BE2C (cell line): ENCODE measurements around the gene PATZ1.

Source experiments
- DNase-seq: peaks from one replicate; pipeline ENCODE4 v3.0.0-alpha.2; 2020
- H3K27me3 ChIP-seq: fragments of 250-450 bp; sonication (Bioruptor Pico); 2 replicates; pipeline ENCODE4 v1.5.1; 2020; ENCODE audit warnings: mild to moderate bottlenecking
- H3K36me3 ChIP-seq: fragments of 250-450 bp; sonication (Bioruptor Pico); 2 replicates; pipeline ENCODE4 v1.5.1; 2020; ENCODE audit warnings: mild to moderate bottlenecking
- H3K4me1 ChIP-seq: fragments of 250-450 bp; sonication (Bioruptor Pico); 2 replicates; pipeline ENCODE4 v1.5.1; 2020
- H3K4me3 ChIP-seq: 2 replicates; pipeline ENCODE4 v1.5.1; 2011; ENCODE audit warnings: low read depth, low read length
- H3K9me3 ChIP-seq: fragments of 250-450 bp; sonication (Bioruptor Pico); 2 replicates; pipeline ENCODE4 v1.5.1; 2020
- CTCF ChIP-seq: IDR thresholded peaks from 2 replicates; pipeline ENCODE4 v1.5.1; 2012; ENCODE audit warnings: mild to moderate bottlenecking, low read depth, low read length

The PATZ1 gene

GRCh38 chr22:31305194-31305593 is 41.0 kb downstream of the PATZ1 start:
- TF ChIP-seq CTCF: no peak

GRCh38 chr22:31302537-31302936 is 43.6 kb downstream of the PATZ1 start:
- Histone ChIP-seq H3K4me3 (no peak overlapping the region), H3K4me1 (no peaks in the 10 kb centered on the region), H3K27me3 (peaks cover 2% of the 10 kb centered on the region; the same call in 1 of the 2 replicates), H3K9me3 (no peaks in the 10 kb centered on the region), H3K36me3 (no peaks in the 10 kb centered on the region)
- no peak for DNase-seq
- TF ChIP-seq CTCF: no peak

More at GRCh38 chr22:31305194-31305593, 41.0 kb downstream of the PATZ1 start:
- peaks cover 2% of the 10 kb centered on the region; the same call in 1 of the 2 replicates for H3K27me3 ChIP-seq
- no peaks in the 10 kb centered on the region for H3K4me1 ChIP-seq
- no peak overlapping the region for H3K4me3 ChIP-seq
- no peak for DNase-seq
- H3K9me3 ChIP-seq: no peaks in the 10 kb centered on the region
- no peaks in the 10 kb centered on the region for H3K36me3 ChIP-seq

- no peaks in the 10 kb centered on the region for H3K4me1 ChIP-seq
- no peaks in the 10 kb centered on the region for H3K36me3 ChIP-seq
- H3K4me3 ChIP-seq: no peak overlapping the region
- TF ChIP-seq CTCF: no peak
- H3K27me3 ChIP-seq: peaks cover 2% of the 10 kb centered on the region; the same call in 1 of the 2 replicates
- no peaks in the 10 kb centered on the region for H3K9me3 ChIP-seq
- no peak for DNase-seq
These were observed 44.1 kb downstream of the PATZ1 start for GRCh38 chr22:31302006-31302405.

GRCh38 chr22:31300896-31301295 is 45.2 kb downstream of the PATZ1 start:
- Histone ChIP-seq H3K36me3 (no peaks in the 10 kb centered on the region), H3K27me3 (peaks cover 2% of the 10 kb centered on the region; the same call in 1 of the 2 replicates), H3K4me3 (no peak overlapping the region), H3K4me1 (no peaks in the 10 kb centered on the region), H3K9me3 (no peaks in the 10 kb centered on the region)
- TF ChIP-seq CTCF: no peak
- DNase-seq: no peak

- Histone ChIP-seq H3K36me3 (no peaks in the 10 kb centered on the region), H3K4me3 (no peak overlapping the region), H3K27me3 (peaks cover 1% of the 10 kb centered on the region; the same call in 1 of the 2 replicates), H3K4me1 (no peaks in the 10 kb centered on the region), H3K9me3 (no peaks in the 10 kb centered on the region)
- DNase-seq: no peak
- no peak for TF ChIP-seq CTCF
These were observed 50.1 kb downstream of the PATZ1 start for GRCh38 chr22:31295831-31296657.

GRCh38 chr22:31295360-31295759 is 50.8 kb downstream of the PATZ1 start:
- no peaks in the 10 kb centered on the region for H3K27me3 ChIP-seq
- no peak for DNase-seq
- TF ChIP-seq CTCF: no peak
- H3K36me3 ChIP-seq: no peaks in the 10 kb centered on the region
- 0 out of 2 replicates have a peak, but pooled peaks cover under 1% of the 10 kb centered on the region for H3K4me1 ChIP-seq
- H3K9me3 ChIP-seq: no peaks in the 10 kb centered on the region
- no peak overlapping the region for H3K4me3 ChIP-seq
